ENCODE data around the gene ERVK3-1.
"Not testable (repeated sequence)": the region's sequence is repeated elsewhere in the genome, so short reads cannot be mapped to it uniquely, and the experiment has no call there.

The ERVK3-1 gene

GRCh38 chr19:58346961-58347929 is 42.1 kb downstream of the ERVK3-1 start:
- peak; percentile 22 to 61 (median 43) for DNase-seq (ENCODE audit: low read depth in 3 of 3)

- DNase-seq (ENCODE audit: low read depth in 3 of 3) = not testable (repeated sequence)
Observed at GRCh38 chr19:58348080-58348479, 42.9 kb downstream of the ERVK3-1 start.

GRCh38 chr19:58349590-58349989 is 44.4 kb downstream of the ERVK3-1 start:
- DNase-seq (ENCODE audit: low read depth in 3 of 3) = no peak

- no peak for DNase-seq (ENCODE audit: low read depth in 3 of 3)
Observed at GRCh38 chr19:58350001-58350861, 45.1 kb downstream of the ERVK3-1 start.

GRCh38 chr19:58350871-58351557 is 45.8 kb downstream of the ERVK3-1 start:
- DNase-seq (ENCODE audit: low read depth in 3 of 3) = no peak

GRCh38 chr19:58351558-58351878 is 46.3 kb downstream of the ERVK3-1 start:
- no peak for DNase-seq (ENCODE audit: low read depth in 3 of 3)

GRCh38 chr19:58351990-58352755 is 47.0 kb downstream of the ERVK3-1 start:
- no peak for DNase-seq (ENCODE audit: low read depth in 3 of 3)

GRCh38 chr19:58352760-58353671 is 47.8 kb downstream of the ERVK3-1 start, which contains the start of gene A1BG:
Gene A1BG, minus strand, starts transcription at chr19:58353492. Its CDS starts 55 bp downstream, at chr19:58353437.
- no peak for DNase-seq (ENCODE audit: low read depth in 3 of 3)

- DNase-seq (ENCODE audit: low read depth in 3 of 3) = no peak
Observed at GRCh38 chr19:58353717-58354477, 48.7 kb downstream of the ERVK3-1 start.

- DNase-seq (ENCODE audit: low read depth in 3 of 3) = no peak
Observed at GRCh38 chr19:58354478-58355030, 49.4 kb downstream of the ERVK3-1 start.

GRCh38 chr19:58355215-58355796 is 50.1 kb downstream of the ERVK3-1 start:
- no peak for DNase-seq (ENCODE audit: low read depth in 3 of 3)

- DNase-seq (ENCODE audit: low read depth in 3 of 3) = peak in 1 of 3 experiments; percentile 34
Observed at GRCh38 chr19:58355908-58356765, 51.0 kb downstream of the ERVK3-1 start.

- no peak for DNase-seq (ENCODE audit: low read depth in 3 of 3)
Observed at GRCh38 chr19:58356766-58357480, 51.7 kb downstream of the ERVK3-1 start.

- DNase-seq (ENCODE audit: low read depth in 3 of 3) = no peak
Observed at GRCh38 chr19:58357481-58358145, 52.4 kb downstream of the ERVK3-1 start.

GRCh38 chr19:58361900-58362271 is 56.7 kb downstream of the ERVK3-1 start:
- peak in 2 of 3 experiments; percentile 21 to 62 for DNase-seq (ENCODE audit: low read depth in 3 of 3)

GRCh38 chr19:58362272-58362994 is 57.3 kb downstream of the ERVK3-1 start, which contains the start of gene ZNF497:
Gene ZNF497, minus strand, starts transcription at chr19:58362751. Its CDS starts 5,116 bp downstream, at chr19:58357635.
- peak; percentile 94 to 98 (median 97) for DNase-seq (ENCODE audit: low read depth in 3 of 3)

Measured in stimulated activated CD4-positive, alpha-beta T cell treated with anti-CD3 and anti-CD28 coated beads, TNF-alpha, amount 100 ng/mL, for 24 hours (primary cell).